ENCODE data around the gene SORCS3.

GRCh38 chr10:105068497-105068896, 427.4 kb downstream of the SORCS3 start:
- TF ChIP-seq GABPB1 (CRISPR knock-in tag; IDR thresholded peaks at IDR 0.05) (no peak), JUNB (CRISPR knock-in tag; IDR thresholded peaks at IDR 0.05; ENCODE audit: borderline replicate concordance) (no peak), TBX3 (IDR thresholded peaks at IDR 0.05; ENCODE audit: borderline replicate concordance) (no peak)

All from HepG2 (cell line).